ENCODE measurements around the gene JAML.

GRCh38 chr11:118211006-118211405 lies 13.8 kb downstream of the JAML start:
- no peak for TF ChIP-seq CTCF (conservative IDR thresholded peaks at IDR 0.05 in 1 of 2, IDR thresholded peaks at IDR 0.05 in 1 of 2; ENCODE audit: low read depth in 1 of 2, low read length in 2 of 2)
- no peak for TF ChIP-seq EZH2 (IDR thresholded peaks at IDR 0.05; ENCODE audit: low read length, missing control alignments)

Data from fibroblast of lung (primary cell).